ENCODE measurements around the gene SLC16A3. TPM values are rescaled to one million over a fixed set of nuclear protein-coding genes. Genes with fewer than 3 reads are reported as not detected.

Gene SLC16A3
- polyA plus RNA-seq, 1 experiment = 338 TPM

GRCh38 chr17:82247182-82247823, 18.5 kb downstream of the SLC16A3 start:
- CTCF ChIA-PET = interaction anchor here (1.3 kb wide), 1 partner anchor 217 kb away, joined by 3 read pairs; no protein-coding TSS in a partner anchor
- POLR2A ChIA-PET = no interaction called here
- DNase-seq (ENCODE audit: low read depth) = no peak
- H3K27me3 ChIP-seq (ENCODE audit: control insufficient read depth, insufficient read depth, low read length) = no peaks in the 10 kb centered on the region
- H3K36me3 ChIP-seq (ENCODE audit: control insufficient read depth, insufficient read depth, low read length) = peaks cover 69% of the 10 kb centered on the region
- H3K4me3 ChIP-seq (ENCODE audit: low read depth, low read length) = no peak overlapping the region
- no peak for TF ChIP-seq CTCF (IDR thresholded peaks at IDR 0.05; ENCODE audit: insufficient read depth, low read depth, low read length)

GRCh38 chr17:82247856-82248671, 19.2 kb downstream of the SLC16A3 start:
- Histone ChIP-seq H3K27me3 (ENCODE audit: control insufficient read depth, insufficient read depth, low read length) (no peaks in the 10 kb centered on the region), H3K36me3 (ENCODE audit: control insufficient read depth, insufficient read depth, low read length) (peaks cover 76% of the 10 kb centered on the region), H3K4me3 (ENCODE audit: low read depth, low read length) (no peak overlapping the region)
- ChIA-PET CTCF (no interaction called here), POLR2A (no interaction called here)
- DNase-seq (ENCODE audit: low read depth) = no peak
- no peak for TF ChIP-seq CTCF (IDR thresholded peaks at IDR 0.05; ENCODE audit: insufficient read depth, low read depth, low read length)

- POLR2A ChIA-PET = no interaction called here
- no peak for TF ChIP-seq CTCF (IDR thresholded peaks at IDR 0.05; ENCODE audit: insufficient read depth, low read depth, low read length)
- DNase-seq (ENCODE audit: low read depth) = no peak
- no peaks in the 10 kb centered on the region for H3K27me3 ChIP-seq (ENCODE audit: control insufficient read depth, insufficient read depth, low read length)
- CTCF ChIA-PET = no interaction called here
- no peak overlapping the region for H3K4me3 ChIP-seq (ENCODE audit: low read depth, low read length)
- H3K36me3 ChIP-seq (ENCODE audit: control insufficient read depth, insufficient read depth, low read length) = peaks cover 73% of the 10 kb centered on the region
Observed at GRCh38 chr17:82248815-82249674, 20.2 kb downstream of the SLC16A3 start.

- ChIA-PET CTCF (no interaction called here), POLR2A (no interaction called here)
- DNase-seq (ENCODE audit: low read depth) = no peak
- TF ChIP-seq CTCF (IDR thresholded peaks at IDR 0.05; ENCODE audit: insufficient read depth, low read depth, low read length) = no peak
- Histone ChIP-seq H3K27me3 (ENCODE audit: control insufficient read depth, insufficient read depth, low read length) (no peaks in the 10 kb centered on the region), H3K4me3 (ENCODE audit: low read depth, low read length) (no peak overlapping the region), H3K36me3 (ENCODE audit: control insufficient read depth, insufficient read depth, low read length) (peaks cover 64% of the 10 kb centered on the region)
Observed at GRCh38 chr17:82249896-82250581, 21.2 kb downstream of the SLC16A3 start.
